CD4-positive, CD25-positive, alpha-beta regulatory T cell (primary cell): ENCODE results near the gene TPRG1L. TPM values are rescaled to one million over a fixed set of nuclear protein-coding genes. Genes with fewer than 3 reads are reported as not detected.

Experiments
- ATAC-seq, 2 donors: fragments of 150-1000 bp; cut with Tn5 transposase; one replicate each; pipeline ENCODE4 v1.10.0; 2021; ENCODE audit warnings: low read depth in 2 of 2, moderate number of reproducible peaks in 2 of 2, moderate library complexity in 1 of 2
- DNase-seq, 3 donors: peaks; one replicate each; pipeline versions ENCODE4 v3.0.0 to v3.0.0-alpha.2; 2012 to 2022; ENCODE audit warnings: mixed read lengths in 1 of 3
- H3K27ac ChIP-seq: one replicate; pipeline ENCODE4 v1.7.0; 2013; ENCODE audit warnings: mild to moderate bottlenecking, low read length; ENCODE audit not compliant: insufficient read depth, poor library complexity, severe bottlenecking
- H3K27me3 ChIP-seq: one replicate; pipeline ENCODE4 v1.7.0; 2013; ENCODE audit warnings: low read length; ENCODE audit not compliant: control insufficient read depth, insufficient read depth
- H3K36me3 ChIP-seq: one replicate; pipeline ENCODE4 v1.7.0; 2013; ENCODE audit warnings: mild to moderate bottlenecking, low read length, moderate library complexity; ENCODE audit not compliant: control insufficient read depth, insufficient read depth
- H3K4me1 ChIP-seq: 2 replicates; pipeline ENCODE4 v1.7.0; 2013; ENCODE audit warnings: mild to moderate bottlenecking, low read length; ENCODE audit not compliant: insufficient read depth, control insufficient read depth, poor library complexity, severe bottlenecking
- H3K4me3 ChIP-seq: one replicate; pipeline ENCODE4 v1.7.0; 2013; ENCODE audit warnings: low read depth, mild to moderate bottlenecking, low read length, moderate library complexity
- H3K9me3 ChIP-seq, 2 experiments: 1 replicate in 1 of 2; 2 replicates in 1 of 2; pipeline ENCODE4 v1.7.0; 2013; ENCODE audit warnings: low read length in 2 of 2, mild to moderate bottlenecking in 1 of 2, moderate library complexity in 1 of 2; ENCODE audit not compliant: control insufficient read depth in 2 of 2
- H3K27ac Mint-ChIP-seq, 3 donors: one replicate each; pipeline ENCODE4 v1.8.0; 2020 to 2022; ENCODE audit warnings: mild to moderate bottlenecking in 3 of 3, mixed read lengths in 3 of 3, moderate library complexity in 2 of 3
- H3K27me3 Mint-ChIP-seq: one replicate; pipeline ENCODE4 v1.8.0; 2022; ENCODE audit warnings: mild to moderate bottlenecking, mixed read lengths
- H3K36me3 Mint-ChIP-seq: one replicate; pipeline ENCODE4 v1.8.0; 2020; ENCODE audit warnings: mixed read lengths
- H3K4me1 Mint-ChIP-seq, 4 donors: one replicate each; pipeline ENCODE4 v1.8.0; 2020 to 2022; ENCODE audit warnings: mixed read lengths in 4 of 4, mild to moderate bottlenecking in 1 of 4
- H3K4me3 Mint-ChIP-seq, 4 donors: one replicate each; pipeline ENCODE4 v1.8.0; 2020 to 2022; ENCODE audit warnings: mild to moderate bottlenecking in 4 of 4, mixed read lengths in 4 of 4, moderate library complexity in 3 of 4
- H3K9me3 Mint-ChIP-seq, 7 donors: one replicate each; pipeline ENCODE4 v1.8.0; 2020 to 2022; ENCODE audit warnings: mixed read lengths in 7 of 7, mild to moderate bottlenecking in 3 of 7, moderate library complexity in 2 of 7
- polyA plus RNA-seq, 4 donors: library from polyadenylated mRNA; unstranded; fragments of 300-500 nt; fragmentation: Illumina TruSeq; gene quantifications; one replicate each; pipeline ENCODE4 v1.2.3, GENCODE V29; 2021
- total RNA-seq: library from RNA; stranded (reverse); gene quantifications from one replicate; pipeline ENCODE4 v1.2.3, GENCODE V29; 2022

The TPRG1L gene
- total and polyA plus RNA-seq, 5 donors from 2014 or later, result 26.9 to 35.9 (median 34.8) TPM

DNA sequence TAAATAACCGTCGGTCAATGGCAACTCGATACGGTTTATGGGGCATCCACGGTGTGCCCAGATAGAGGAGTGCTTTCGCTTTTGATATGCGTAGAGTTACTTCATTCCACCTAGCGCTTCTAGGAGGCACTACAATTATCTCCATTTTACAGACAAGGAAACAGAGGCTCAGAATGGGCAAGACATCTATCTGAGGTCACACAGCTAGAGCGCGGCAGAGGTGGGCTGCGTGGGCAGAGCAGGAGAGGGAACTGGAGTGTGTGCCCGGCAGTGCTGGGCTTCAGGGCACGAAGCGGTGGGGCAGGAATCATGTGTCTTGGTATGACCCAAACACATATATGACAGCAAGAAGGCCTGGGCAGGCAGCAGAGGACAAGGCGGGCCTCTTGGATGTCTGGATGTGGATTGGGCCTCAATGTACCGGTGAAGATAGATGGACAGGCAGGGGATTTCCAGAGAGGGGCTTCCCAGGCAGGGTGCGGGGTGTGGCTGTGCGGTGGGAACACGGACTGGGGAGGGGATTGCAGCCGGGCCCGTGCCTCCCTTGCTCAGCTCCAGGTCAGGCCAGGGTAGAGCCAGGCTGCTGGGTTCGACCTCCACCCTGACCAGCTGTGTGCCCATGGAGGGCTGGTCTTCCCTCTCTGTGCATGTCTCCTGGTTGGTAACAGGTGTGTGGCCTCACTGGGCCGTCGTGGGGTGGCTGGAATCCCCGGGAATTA lies 48.7 kb downstream of the TPRG1L start:
- H3K27me3 ChIP-seq, result no peaks in the 10 kb centered on the region
- peaks cover 4% of the 10 kb centered on the region for H3K27me3 Mint-ChIP-seq
- H3K27ac Mint-ChIP-seq, result peak overlapping the region in 2 of 3 donors; percentile 49 to 57
- peaks cover 0 to 22% (median 3%) of the 10 kb centered on the region in 4 donors for H3K4me1 Mint-ChIP-seq
- no peak overlapping the region for H3K4me3 ChIP-seq
- no peak for DNase-seq
- H3K36me3 ChIP-seq, result no peaks in the 10 kb centered on the region
- no peak overlapping the region for H3K27ac ChIP-seq
- H3K4me3 Mint-ChIP-seq, result no peak overlapping the region
- H3K9me3 Mint-ChIP-seq, result no peaks in the 10 kb centered on the region
- no peaks in the 10 kb centered on the region for H3K9me3 ChIP-seq
- no peak for ATAC-seq
- no peaks in the 10 kb centered on the region for H3K4me1 ChIP-seq
- H3K36me3 Mint-ChIP-seq, result no peaks in the 10 kb centered on the region

DNA sequence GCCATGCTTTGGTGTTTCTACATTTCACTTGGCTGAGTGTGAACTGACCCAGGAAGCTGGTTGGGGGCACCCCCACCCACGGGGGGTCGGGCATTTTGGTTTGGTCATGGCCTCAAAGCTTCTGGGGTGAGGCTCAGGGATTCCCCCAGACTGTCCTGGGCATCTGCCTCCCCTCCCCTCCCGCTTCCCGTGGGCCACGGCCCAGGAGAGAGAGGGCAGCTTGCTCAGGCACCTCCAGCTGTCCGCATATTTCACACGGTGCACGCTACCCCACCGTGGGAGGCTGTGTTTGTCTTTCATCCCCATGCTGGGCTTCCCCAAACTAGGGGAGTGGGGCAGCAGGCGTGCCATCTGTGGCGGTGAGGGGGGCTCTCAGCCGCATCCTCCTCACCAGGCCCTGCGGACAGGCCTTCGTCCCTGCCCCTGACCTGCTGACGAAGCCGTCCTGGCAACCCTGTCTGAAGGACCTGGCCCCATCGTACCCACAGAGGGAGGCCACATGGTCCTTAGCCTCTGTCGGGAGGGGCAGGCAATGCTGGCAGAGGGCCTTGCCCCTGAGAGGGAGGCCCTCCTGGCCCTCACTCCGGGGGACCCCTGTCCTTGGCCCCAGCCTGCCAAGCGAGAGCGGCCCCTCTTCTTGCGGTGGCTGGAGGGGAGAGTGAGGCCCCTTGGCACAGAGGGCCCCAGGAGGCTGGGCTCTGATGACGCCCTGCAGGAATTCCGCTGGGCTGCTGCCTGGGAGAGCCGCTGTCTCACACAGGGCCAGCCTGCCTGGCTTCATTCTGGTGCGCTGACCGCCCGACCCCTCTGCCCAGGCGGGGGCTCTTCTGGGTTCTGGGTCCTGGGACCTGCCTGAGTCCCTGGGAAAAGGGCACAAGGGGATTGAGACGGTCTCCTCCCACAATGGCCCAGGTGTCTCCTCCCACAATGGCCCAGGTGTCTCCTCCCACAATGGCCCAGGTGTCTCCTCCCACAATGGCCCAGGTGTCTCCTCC lies 49.6 kb downstream of the TPRG1L start:
- H3K27me3 ChIP-seq, result no peaks in the 10 kb centered on the region
- no peaks in the 10 kb centered on the region for H3K9me3 Mint-ChIP-seq
- H3K9me3 ChIP-seq, result no peaks in the 10 kb centered on the region
- peaks cover 0 to 29% (median 5%) of the 10 kb centered on the region in 4 donors for H3K4me1 Mint-ChIP-seq
- no peak overlapping the region for H3K27ac ChIP-seq
- DNase-seq, result no peak
- no peak overlapping the region for H3K4me3 Mint-ChIP-seq
- peaks cover 4% of the 10 kb centered on the region for H3K27me3 Mint-ChIP-seq
- H3K4me3 ChIP-seq, result no peak overlapping the region
- H3K4me1 ChIP-seq, result no peaks in the 10 kb centered on the region
- no peak overlapping the region for H3K27ac Mint-ChIP-seq
- no peaks in the 10 kb centered on the region for H3K36me3 Mint-ChIP-seq
- no peaks in the 10 kb centered on the region for H3K36me3 ChIP-seq
- ATAC-seq, result no peak

DNA sequence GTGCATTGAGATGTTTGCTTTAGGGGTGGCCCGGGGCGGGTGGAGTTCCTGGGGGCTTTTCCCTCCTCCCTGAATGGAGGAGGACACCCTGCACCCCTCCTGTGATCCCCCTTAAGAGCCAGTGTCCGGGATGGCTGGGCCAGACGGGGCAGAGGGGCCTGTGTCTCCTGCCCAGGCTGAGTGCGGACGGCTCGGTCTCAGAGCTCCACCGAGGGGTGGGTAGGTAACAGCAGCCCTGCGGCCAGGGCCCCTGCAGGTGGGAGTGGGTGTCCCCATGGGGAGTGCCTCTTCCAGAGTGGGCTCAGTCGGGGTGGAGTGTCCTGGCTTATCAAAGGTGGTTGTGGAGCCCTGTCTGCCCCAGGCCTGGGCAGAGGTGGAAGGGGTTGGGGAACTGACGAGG lies 50.6 kb downstream of the TPRG1L start:
- Mint-ChIP-seq H3K27me3 (peaks cover 9% of the 10 kb centered on the region), H3K4me3 (no peak overlapping the region), H3K36me3 (no peaks in the 10 kb centered on the region), H3K9me3 (no peaks in the 10 kb centered on the region), H3K27ac (no peak overlapping the region), H3K4me1 (peaks cover 0 to 38% (median 7%) of the 10 kb centered on the region in 4 donors)
- no peak for DNase-seq
- ATAC-seq, result no peak
- H3K27me3 ChIP-seq, result no peaks in the 10 kb centered on the region
- H3K27ac ChIP-seq, result no peak overlapping the region
- H3K4me3 ChIP-seq, result no peak overlapping the region
- H3K9me3 ChIP-seq, result no peaks in the 10 kb centered on the region
- H3K4me1 ChIP-seq, result no peaks in the 10 kb centered on the region
- no peaks in the 10 kb centered on the region for H3K36me3 ChIP-seq

DNA sequence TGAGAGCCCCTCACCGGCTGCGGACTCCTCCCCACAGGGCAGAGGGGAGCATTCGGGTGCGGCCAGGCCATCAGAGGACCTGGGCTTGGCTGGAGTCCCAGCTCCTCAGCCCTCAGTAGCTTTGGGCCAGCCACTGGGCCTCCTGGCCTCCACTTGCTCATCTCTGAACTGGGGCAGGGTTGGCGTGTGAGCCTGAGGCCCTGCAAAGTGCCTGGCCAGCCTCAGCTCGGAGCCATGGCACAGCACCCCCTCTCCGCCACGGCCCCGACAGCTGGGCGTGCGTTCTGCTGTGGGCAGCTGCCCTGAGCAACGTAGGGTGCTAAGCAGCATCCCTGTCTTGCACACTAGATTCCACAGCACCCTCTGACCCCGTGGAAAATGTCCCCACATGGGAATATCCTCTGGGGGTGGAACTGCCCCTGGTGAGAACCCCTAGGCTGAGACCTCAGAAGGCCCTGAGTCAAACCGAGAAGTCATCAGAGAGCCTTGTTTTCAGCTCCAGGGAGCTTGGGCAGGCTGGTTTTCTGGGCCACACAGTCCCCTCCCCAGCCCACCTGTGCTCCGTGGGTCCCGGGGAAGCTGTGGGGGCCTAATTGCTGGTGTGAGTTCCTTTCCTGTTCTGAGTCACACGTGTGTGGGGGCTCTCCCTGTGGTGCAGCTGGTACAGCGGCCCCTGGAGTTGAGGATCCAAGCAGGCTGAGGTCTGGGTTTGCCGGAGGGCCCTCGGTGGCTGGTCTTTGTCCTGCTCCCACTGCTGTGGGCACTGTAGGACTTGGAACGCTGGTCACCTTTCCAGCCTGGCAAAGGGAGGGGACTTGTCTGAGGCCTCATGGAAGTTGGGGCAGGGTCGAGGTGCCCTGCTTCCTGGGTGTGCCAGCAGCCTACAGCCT lies 52.0 kb downstream of the TPRG1L start:
- Histone ChIP-seq H3K27ac (no peak overlapping the region), H3K4me3 (no peak overlapping the region), H3K36me3 (no peaks in the 10 kb centered on the region), H3K4me1 (no peaks in the 10 kb centered on the region), H3K9me3 (no peaks in the 10 kb centered on the region), H3K27me3 (no peaks in the 10 kb centered on the region)
- H3K4me3 Mint-ChIP-seq, result no peak overlapping the region
- peak overlapping the region in 1 of 3 donors; percentile 14 for H3K27ac Mint-ChIP-seq
- peaks cover 0 to 38% (median 7%) of the 10 kb centered on the region in 4 donors for H3K4me1 Mint-ChIP-seq
- H3K9me3 Mint-ChIP-seq, result no peaks in the 10 kb centered on the region
- no peaks in the 10 kb centered on the region for H3K36me3 Mint-ChIP-seq
- H3K27me3 Mint-ChIP-seq, result peaks cover 9% of the 10 kb centered on the region
- ATAC-seq, result peak in 1 of 2 donors; percentile 35
- peak in 1 of 3 donors; percentile 38 for DNase-seq

DNA sequence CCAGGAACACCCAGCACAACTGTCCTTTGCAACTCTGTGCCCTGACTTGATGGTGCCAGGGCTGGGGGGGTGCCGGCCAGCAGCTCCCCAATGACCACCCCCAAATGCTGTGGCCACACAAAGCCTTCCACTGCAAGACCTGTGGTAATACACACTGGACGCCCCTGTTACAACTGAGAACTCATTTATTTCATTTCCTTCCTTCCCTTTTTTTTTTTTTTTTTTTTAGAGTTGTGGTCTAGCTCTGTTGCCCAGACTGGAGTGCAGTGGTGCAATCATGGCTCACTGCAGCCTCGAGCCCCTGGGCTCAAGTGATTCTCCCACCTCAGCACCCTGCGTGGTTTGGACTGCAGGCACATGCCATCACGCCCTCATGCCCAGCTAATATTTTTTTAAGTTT lies 52.7 kb downstream of the TPRG1L start:
- Histone ChIP-seq H3K9me3 (no peaks in the 10 kb centered on the region), H3K27ac (no peak overlapping the region), H3K27me3 (no peaks in the 10 kb centered on the region), H3K36me3 (no peaks in the 10 kb centered on the region), H3K4me3 (no peak overlapping the region), H3K4me1 (no peaks in the 10 kb centered on the region)
- Mint-ChIP-seq H3K4me3 (peak overlapping the region in 1 of 4 donors; percentile 7), H3K9me3 (no peaks in the 10 kb centered on the region), H3K27me3 (peaks cover 9% of the 10 kb centered on the region), H3K36me3 (no peaks in the 10 kb centered on the region), H3K27ac (no peak overlapping the region), H3K4me1 (peaks cover 0 to 38% (median 7%) of the 10 kb centered on the region in 4 donors)
- ATAC-seq, result no peak
- no peak for DNase-seq

DNA sequence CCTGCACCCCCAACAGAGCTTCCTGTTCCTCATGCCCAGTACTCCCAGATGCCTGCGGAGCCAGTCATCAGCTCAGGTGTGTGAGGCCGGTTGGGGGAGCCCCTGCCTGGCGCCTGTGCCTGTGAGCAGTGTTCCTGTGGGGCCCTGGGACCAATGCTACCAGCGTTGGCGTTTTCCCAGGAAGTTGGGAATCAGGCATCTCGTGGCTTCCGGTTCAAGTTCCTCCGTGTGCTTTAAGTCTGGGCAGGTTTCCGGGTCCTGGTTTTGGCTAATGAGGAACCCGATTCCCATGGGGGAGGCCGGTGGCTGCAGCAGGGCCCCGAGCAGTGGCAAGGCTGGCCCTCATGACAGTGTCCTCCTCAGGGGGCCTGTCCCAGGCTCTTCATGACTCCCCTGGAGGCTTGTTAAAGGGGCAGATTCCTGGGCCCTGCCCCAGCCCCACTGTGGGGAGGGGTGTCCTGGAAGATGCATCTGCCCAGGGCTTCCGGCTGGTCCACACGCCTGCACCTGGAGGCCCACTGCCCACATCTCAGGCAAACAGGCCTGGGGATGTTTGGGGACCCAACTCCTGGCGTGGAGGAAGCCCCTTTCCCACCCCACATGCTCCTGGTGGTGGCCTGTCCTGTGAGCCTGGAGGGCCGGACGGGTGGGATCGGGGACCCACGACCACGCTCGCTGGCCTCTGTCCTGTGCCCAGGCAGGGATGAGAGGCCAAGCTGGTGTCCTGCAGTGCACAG lies 53.7 kb downstream of the TPRG1L start:
- H3K4me3 Mint-ChIP-seq, result peak overlapping the region in 1 of 4 donors; percentile 21
- no peaks in the 10 kb centered on the region for H3K9me3 ChIP-seq
- H3K27ac ChIP-seq, result no peak overlapping the region
- H3K36me3 Mint-ChIP-seq, result no peaks in the 10 kb centered on the region
- H3K27me3 ChIP-seq, result no peaks in the 10 kb centered on the region
- H3K4me1 Mint-ChIP-seq, result peaks cover 0 to 36% (median 7%) of the 10 kb centered on the region in 4 donors
- DNase-seq (no peak), ATAC-seq (no peak)
- H3K4me3 ChIP-seq, result no peak overlapping the region
- H3K27ac Mint-ChIP-seq, result no peak overlapping the region
- no peaks in the 10 kb centered on the region for H3K36me3 ChIP-seq
- no peaks in the 10 kb centered on the region for H3K4me1 ChIP-seq
- H3K9me3 Mint-ChIP-seq, result peaks cover 0 to 1% (median 0%) of the 10 kb centered on the region in 7 donors
- peaks cover 9% of the 10 kb centered on the region for H3K27me3 Mint-ChIP-seq
